ENCODE results near the gene USP1.

DNA sequence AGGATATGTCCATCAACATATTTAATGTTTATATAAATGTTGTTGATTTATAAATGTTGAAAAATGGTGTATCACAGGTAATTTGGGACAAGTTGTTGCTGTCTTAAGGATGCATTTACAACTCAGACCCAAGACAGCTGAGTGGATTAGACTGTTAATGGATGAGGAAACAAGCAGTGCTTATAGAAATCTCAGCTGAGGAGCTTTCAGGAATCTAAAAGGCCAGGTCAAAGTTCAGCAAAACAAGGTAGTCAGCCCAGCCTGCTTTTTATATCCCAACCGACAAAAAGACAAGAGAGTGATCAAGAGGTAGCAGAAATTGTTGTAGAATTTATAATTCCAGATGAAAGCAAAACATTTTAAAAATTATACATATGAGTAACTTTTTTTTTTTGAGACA, 16.6 kb upstream of the USP1 start:
- no peak for TF ChIP-seq POLR2A (IDR thresholded peaks at IDR 0.05; ENCODE audit: extremely low read depth, insufficient read length)
- TF ChIP-seq, protein P1, sequence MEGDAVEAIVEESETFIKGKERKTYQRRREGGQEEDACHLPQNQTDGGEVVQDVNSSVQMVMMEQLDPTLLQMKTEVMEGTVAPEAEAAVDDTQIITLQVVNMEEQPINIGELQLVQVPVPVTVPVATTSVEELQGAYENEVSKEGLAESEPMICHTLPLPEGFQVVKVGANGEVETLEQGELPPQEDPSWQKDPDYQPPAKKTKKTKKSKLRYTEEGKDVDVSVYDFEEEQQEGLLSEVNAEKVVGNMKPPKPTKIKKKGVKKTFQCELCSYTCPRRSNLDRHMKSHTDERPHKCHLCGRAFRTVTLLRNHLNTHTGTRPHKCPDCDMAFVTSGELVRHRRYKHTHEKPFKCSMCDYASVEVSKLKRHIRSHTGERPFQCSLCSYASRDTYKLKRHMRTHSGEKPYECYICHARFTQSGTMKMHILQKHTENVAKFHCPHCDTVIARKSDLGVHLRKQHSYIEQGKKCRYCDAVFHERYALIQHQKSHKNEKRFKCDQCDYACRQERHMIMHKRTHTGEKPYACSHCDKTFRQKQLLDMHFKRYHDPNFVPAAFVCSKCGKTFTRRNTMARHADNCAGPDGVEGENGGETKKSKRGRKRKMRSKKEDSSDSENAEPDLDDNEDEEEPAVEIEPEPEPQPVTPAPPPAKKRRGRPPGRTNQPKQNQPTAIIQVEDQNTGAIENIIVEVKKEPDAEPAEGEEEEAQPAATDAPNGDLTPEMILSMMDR (IDR thresholded peaks at IDR 0.05; ENCODE audit: low read depth, low read length), result no peak
